ENCODE results near the gene IFIT5.
A peak's percentile ranks its signal among the peaks of the same experiment; 100 is the strongest.
"Not testable (repeated sequence)": the region's sequence is repeated elsewhere in the genome, so short reads cannot be mapped to it uniquely, and the experiment has no call there.

Gene IFIT5

GRCh38 chr10:89391907-89392756 is 22.2 kb upstream of the IFIT5 start, which contains the start of gene IFIT1:
Gene IFIT1, plus strand, starts transcription at chr10:89392623. Its CDS starts 90 bp downstream, at chr10:89392713.
- peak; percentile 87 for DNase-seq (ENCODE audit: low read depth, low spot score)
- H3K4me3 ChIP-seq (ENCODE audit: low read length): peak within 1 kb of the TSS; percentile 60

- peak; percentile 60 for DNase-seq (ENCODE audit: low read depth, low spot score)
- peak overlapping the region; percentile 60 for H3K4me3 ChIP-seq (ENCODE audit: low read length)
These were observed 21.4 kb upstream of the IFIT5 start for GRCh38 chr10:89392974-89393373.

GRCh38 chr10:89393898-89394297 is 20.5 kb upstream of the IFIT5 start:
- H3K4me3 ChIP-seq (ENCODE audit: low read length): no peak overlapping the region
- no peak for DNase-seq (ENCODE audit: low read depth, low spot score)

GRCh38 chr10:89395141-89395540 is 19.2 kb upstream of the IFIT5 start:
- H3K4me3 ChIP-seq (ENCODE audit: low read length): no peak overlapping the region
- no peak for DNase-seq (ENCODE audit: low read depth, low spot score)

- DNase-seq (ENCODE audit: low read depth, low spot score): no peak
- H3K4me3 ChIP-seq (ENCODE audit: low read length): no peak overlapping the region
These were observed 16.2 kb upstream of the IFIT5 start for GRCh38 chr10:89398003-89398749.

GRCh38 chr10:89399956-89400355 is 14.4 kb upstream of the IFIT5 start:
- H3K4me3 ChIP-seq (ENCODE audit: low read length): no peak overlapping the region

GRCh38 chr10:89403043-89403442 is 11.3 kb upstream of the IFIT5 start:
- DNase-seq (ENCODE audit: low read depth, low spot score): no peak

More at GRCh38 chr10:89399956-89400355, 14.4 kb upstream of the IFIT5 start:
- DNase-seq (ENCODE audit: low read depth, low spot score): no peak

GRCh38 chr10:89404104-89405047 is 10.0 kb upstream of the IFIT5 start:
- no peak for DNase-seq (ENCODE audit: low read depth, low spot score)

More at GRCh38 chr10:89403043-89403442, 11.3 kb upstream of the IFIT5 start:
- no peak overlapping the region for H3K4me3 ChIP-seq (ENCODE audit: low read length)

GRCh38 chr10:89406178-89406577 is 8.2 kb upstream of the IFIT5 start:
- H3K4me3 ChIP-seq (ENCODE audit: low read length); DNase-seq (ENCODE audit: low read depth, low spot score): not testable (repeated sequence)

More at GRCh38 chr10:89404104-89405047, 10.0 kb upstream of the IFIT5 start:
- H3K4me3 ChIP-seq (ENCODE audit: low read length): no peak overlapping the region

GRCh38 chr10:89407792-89408191 is 6.6 kb upstream of the IFIT5 start:
- not testable (repeated sequence) for H3K4me3 ChIP-seq (ENCODE audit: low read length); DNase-seq (ENCODE audit: low read depth, low spot score)

GRCh38 chr10:89409282-89409681 is 5.1 kb upstream of the IFIT5 start:
- not testable (repeated sequence) for H3K4me3 ChIP-seq (ENCODE audit: low read length); DNase-seq (ENCODE audit: low read depth, low spot score)

GRCh38 chr10:89410551-89410950 is 3.8 kb upstream of the IFIT5 start:
- DNase-seq (ENCODE audit: low read depth, low spot score); H3K4me3 ChIP-seq (ENCODE audit: low read length): not testable (repeated sequence)

GRCh38 chr10:89411135-89411534 is 3.2 kb upstream of the IFIT5 start:
- H3K4me3 ChIP-seq (ENCODE audit: low read length); DNase-seq (ENCODE audit: low read depth, low spot score): not testable (repeated sequence)

GRCh38 chr10:89412276-89412675 is 2.1 kb upstream of the IFIT5 start:
- not testable (repeated sequence) for H3K4me3 ChIP-seq (ENCODE audit: low read length); DNase-seq (ENCODE audit: low read depth, low spot score)

- no peak for DNase-seq (ENCODE audit: low read depth, low spot score)
- H3K4me3 ChIP-seq (ENCODE audit: low read length): peak overlapping the region; percentile 83
These were observed 913 bp upstream of the IFIT5 start for GRCh38 chr10:89413398-89413912.

- no peak for DNase-seq (ENCODE audit: low read depth, low spot score)
- peak overlapping the region; percentile 83 for H3K4me3 ChIP-seq (ENCODE audit: low read length)
These were observed 782 bp downstream of the IFIT5 start for GRCh38 chr10:89414879-89415821.

- H3K4me3 ChIP-seq (ENCODE audit: low read length): no peak overlapping the region
- no peak for DNase-seq (ENCODE audit: low read depth, low spot score)
These were observed 2.1 kb downstream of the IFIT5 start for GRCh38 chr10:89416465-89416864.

GRCh38 chr10:89419548-89419947 is 5.2 kb downstream of the IFIT5 start:
- no peak overlapping the region for H3K4me3 ChIP-seq (ENCODE audit: low read length)
- DNase-seq (ENCODE audit: low read depth, low spot score): no peak

All from Jurkat, Clone E6-1 (cell line).